SK-N-SH (cell line): ENCODE data around the gene CSPG4. TPM values are rescaled to one million over a fixed set of nuclear protein-coding genes. Genes with fewer than 3 reads are reported as not detected.

ENCODE experiments used
- CTCF ChIA-PET: fragments of 300-600, 350-600 bp; formaldehyde crosslinking; extraction: SDS; loops from one replicate; lab custom pipeline; 2021; lab: Yijun Ruan, JAX
- POLR2A ChIA-PET: fragments of 350-600 bp; sonication (Branson Sonifier 250); formaldehyde crosslinking; extraction: SDS; loops from one replicate; lab custom pipeline; 2020; ENCODE audit warnings: antibody characterized with exemption, inconsistent platforms; lab: Yijun Ruan, JAX
- DNase-seq: peaks from one replicate; pipeline ENCODE4 v3.0.0; 2012
- H2AFZ ChIP-seq: fragments of 200-600 bp; sonication (generic); 2 replicates; pipeline ENCODE4 v1.8.1; 2016; ENCODE audit warnings: antibody characterized with exemption, mild to moderate bottlenecking, low read depth
- H3F3A ChIP-seq: fragments of 200-600 bp; sonication (generic); replicated peaks from 2 replicates; pipeline ENCODE3; 2016; ENCODE audit warnings: antibody characterized with exemption, mild to moderate bottlenecking; ENCODE audit not compliant: insufficient read depth
- H3K27ac ChIP-seq, 2 experiments: fragments of 200-500 bp in 1 of 2; fragments of 200-600 bp in 1 of 2; sonication (Bioruptor generic) in 1 of 2; sonication (generic), shearing (Covaris generic) in 1 of 2; 2 replicates each; pipeline versions ENCODE4 v1.5.1 to v1.6.1; 2014 to 2016; ENCODE audit warnings: low read depth in 2 of 2, inconsistent platforms in 1 of 2, low read length in 1 of 2, mild to moderate bottlenecking in 1 of 2, mixed read lengths in 1 of 2
- H3K27me3 ChIP-seq: fragments of 200-600 bp; sonication (generic), shearing (Covaris generic); 2 replicates; pipeline ENCODE4 v1.6.1; 2016; ENCODE audit warnings: mixed run types; ENCODE audit not compliant: insufficient read depth
- H3K36me3 ChIP-seq, 2 experiments: fragments of 200-500 bp in 1 of 2; fragments of 200-600 bp in 1 of 2; sonication (Bioruptor generic) in 1 of 2; sonication (generic) in 1 of 2; replicated peaks in 1 of 2; 2 replicates each; pipeline versions ENCODE3 to v1.5.1; 2014 to 2016; ENCODE audit warnings: low read length in 1 of 2, mild to moderate bottlenecking in 1 of 2; ENCODE audit not compliant: insufficient read depth in 2 of 2, control insufficient read depth in 1 of 2
- H3K4me1 ChIP-seq, 2 experiments: fragments of 200-500 bp in 1 of 2; fragments of 200-600 bp in 1 of 2; sonication (Bioruptor generic) in 1 of 2; sonication (generic), shearing (Covaris generic) in 1 of 2; 2 replicates each; pipeline versions ENCODE4 v1.5.1 to v1.6.1; 2014 to 2016; ENCODE audit warnings: low read depth in 1 of 2, low read length in 1 of 2, mixed run types in 1 of 2; ENCODE audit not compliant: insufficient read depth in 2 of 2, control insufficient read depth in 1 of 2
- H3K4me2 ChIP-seq: fragments of 200-600 bp; sonication (generic), shearing (Covaris generic); 2 replicates; pipeline ENCODE4 v1.6.1; 2017; ENCODE audit warnings: mixed run types
- H3K4me3 ChIP-seq, 2 experiments: fragments of 200-500 bp in 1 of 2; fragments of 200-600 bp in 1 of 2; sonication (Bioruptor generic) in 1 of 2; sonication (generic), shearing (Covaris generic) in 1 of 2; 2 replicates each; pipeline versions ENCODE4 v1.5.1 to v1.8.1; 2014 to 2016; ENCODE audit warnings: low read depth in 2 of 2, inconsistent platforms in 1 of 2, low read length in 1 of 2, mild to moderate bottlenecking in 1 of 2, mixed read lengths in 1 of 2, moderate library complexity in 1 of 2
- H3K79me2 ChIP-seq: fragments of 200-600 bp; sonication (generic); 2 replicates; pipeline ENCODE4 v1.8.1; 2017; ENCODE audit warnings: mild to moderate bottlenecking; ENCODE audit not compliant: insufficient read depth
- H3K9ac ChIP-seq: fragments of 200-600 bp; sonication (generic); 2 replicates; pipeline ENCODE4 v1.6.1; 2017; ENCODE audit warnings: mixed run types
- H3K9me2 ChIP-seq: fragments of 200-600 bp; sonication (generic); 2 replicates; pipeline ENCODE4 v1.6.1; 2017; ENCODE audit warnings: mixed run types
- H3K9me3 ChIP-seq: fragments of 200-600 bp; sonication (generic); 2 replicates; pipeline ENCODE4 v1.6.1; 2017; ENCODE audit warnings: mixed run types, mild to moderate bottlenecking, moderate library complexity
- H4K20me1 ChIP-seq: fragments of 200-600 bp; sonication (generic); 2 replicates; pipeline ENCODE4 v1.6.1; 2017; ENCODE audit warnings: mild to moderate bottlenecking, mixed run types; ENCODE audit not compliant: insufficient read depth
- CTCF ChIP-seq: fragments of 200-600 bp; sonication (generic); IDR thresholded peaks from 2 replicates; pipeline ENCODE4 v1.6.1; 2017; ENCODE audit warnings: antibody characterized with exemption, mild to moderate bottlenecking, moderate library complexity
- FOXM1 ChIP-seq: IDR thresholded peaks from 2 replicates; pipeline ENCODE4 v1.4.0; 2012; ENCODE audit warnings: low read depth, mild to moderate bottlenecking
- MEF2A ChIP-seq: IDR thresholded peaks from 2 replicates; pipeline ENCODE4 v1.4.0; 2012; ENCODE audit warnings: low read depth, borderline replicate concordance
- MXI1 ChIP-seq: IDR thresholded peaks from 2 replicates; pipeline ENCODE4 v1.6.1; 2012; ENCODE audit warnings: mild to moderate bottlenecking, low read depth, low read length, improper control_type of control experiment
- NRF1 ChIP-seq: IDR thresholded peaks from 2 replicates; pipeline ENCODE4 v1.6.1; 2012; ENCODE audit warnings: low read depth, mild to moderate bottlenecking, low read length
- PBX3 ChIP-seq: IDR thresholded peaks from 2 replicates; pipeline ENCODE4; 2012
- RAD21 ChIP-seq: IDR thresholded peaks from 2 replicates; pipeline ENCODE4 v1.6.1; 2012; ENCODE audit warnings: mild to moderate bottlenecking, low read length
- SIN3A ChIP-seq: IDR thresholded peaks from 2 replicates; pipeline ENCODE4 v1.6.1; 2012; ENCODE audit warnings: low read depth, mild to moderate bottlenecking, low read length, moderate library complexity, borderline replicate concordance
- SMC3 ChIP-seq: IDR thresholded peaks from 2 replicates; pipeline ENCODE4 v1.6.1; 2012; ENCODE audit warnings: low read depth, low read length, improper control_type of control experiment
- TEAD4 ChIP-seq: IDR thresholded peaks from 2 replicates; pipeline ENCODE4 v1.4.0; 2012; ENCODE audit warnings: mild to moderate bottlenecking, borderline replicate concordance; ENCODE audit not compliant: insufficient read depth
- USF2 ChIP-seq: fragments of 150-350 bp; IDR thresholded peaks from 2 replicates; pipeline ENCODE4 v1.6.1; 2017; ENCODE audit warnings: antibody characterized with exemption, low read length, low read depth, borderline replicate concordance
- ZBTB33 ChIP-seq: IDR thresholded peaks from 2 replicates; pipeline ENCODE4 v1.4.0; 2012; ENCODE audit warnings: low read depth, borderline replicate concordance
- WGBS: methylation state at CpG from one replicate; pipeline ENCODE4 v1.1.6; 2017; ENCODE audit warnings: low lambda C conversion rate; 5-methylcytosine and 5-hydroxymethylcytosine counted together
- polyA plus RNA-seq, 3 experiments: library from polyadenylated mRNA; depleted of rRNA; stranded (reverse); fragments of >200 nt; gene quantifications; 2 replicates each; pipeline ENCODE4 v1.2.3, GENCODE V29; 2012

The CSPG4 gene
- polyA plus RNA-seq, 1 of the 3 experiments (the other 2 are of a cell fraction) = 0.35 TPM

GRCh38 chr15:75732809-75733451 lies 20.3 kb upstream of the CSPG4 start:
- Histone ChIP-seq H3K4me3 (no peak overlapping the region), H4K20me1 (no peaks in the 10 kb centered on the region), H3K27ac (no peak overlapping the region; a peak in 1 of 4 replicates), H3K36me3 (no peaks in the 10 kb centered on the region), H3K27me3 (no peaks in the 10 kb centered on the region), H3K4me2 (no peak overlapping the region), H3K79me2 (no peaks in the 10 kb centered on the region), H2AFZ (peak overlapping the region; percentile 49; the same call in 1 of the 2 replicates), H3F3A (no peaks in the 10 kb centered on the region), H3K9me2 (no peaks in the 10 kb centered on the region), H3K9ac (no peak overlapping the region), H3K9me3 (no peaks in the 10 kb centered on the region), H3K4me1 (peaks cover 0 to 7% of the 10 kb centered on the region in 2 experiments; a peak in 1 of 4 replicates)
- peak; percentile 90 for DNase-seq
- TF ChIP-seq RAD21 (peak; percentile 70), FOXM1 (no peak), SMC3 (peak; percentile 86), CTCF (peak; percentile 70), MEF2A (no peak)
- CTCF ChIA-PET = interaction anchor here (0.7 to 7.2 kb wide), 24 partner anchors 9 to 365 kb away, joined by 3 to 77 read pairs (median 5); a partner anchor contains a TSS
- POLR2A ChIA-PET = interaction anchor here (0.6 to 0.9 kb wide), 2 partner anchors 38 to 82 kb away, joined by 3 to 4 read pairs; no protein-coding TSS in a partner anchor
- WGBS = 20% methylated on average over 5 of the region's 12 CpGs

- no peak for TF ChIP-seq NRF1
- no peak for TF ChIP-seq TEAD4
- no peak for TF ChIP-seq PBX3
- no peak for TF ChIP-seq MXI1
- no peak for TF ChIP-seq SIN3A
- no peak for TF ChIP-seq ZBTB33
- TF ChIP-seq MEF2A = no peak
- no peak for TF ChIP-seq USF2
- H3K4me2 ChIP-seq = no peak overlapping the region
- H2AFZ ChIP-seq = peak overlapping the region; percentile 49; the same call in 1 of the 2 replicates
- WGBS = 77% methylated on average over 8 of the region's 16 CpGs
- no peaks in the 10 kb centered on the region for H4K20me1 ChIP-seq
- peaks cover 0 to 2% of the 10 kb centered on the region in 2 experiments; a peak in 1 of 4 replicates for H3K4me1 ChIP-seq
- no peak for DNase-seq
- no peaks in the 10 kb centered on the region for H3F3A ChIP-seq
- ChIA-PET POLR2A (interaction anchor here (0.9 kb wide), 1 partner anchor 38 kb away, joined by 4 read pairs; no protein-coding TSS in a partner anchor), CTCF (interaction anchor here (0.7 to 7.2 kb wide), 21 partner anchors 8 to 365 kb away, joined by 3 to 77 read pairs (median 5); a partner anchor contains a TSS)
- no peaks in the 10 kb centered on the region for H3K9me2 ChIP-seq
- no peaks in the 10 kb centered on the region for H3K27me3 ChIP-seq
- H3K9ac ChIP-seq = no peak overlapping the region
- H3K9me3 ChIP-seq = no peaks in the 10 kb centered on the region
- no peak overlapping the region for H3K4me3 ChIP-seq
- no peak overlapping the region; a peak in 1 of 4 replicates for H3K27ac ChIP-seq
- no peaks in the 10 kb centered on the region for H3K79me2 ChIP-seq
- no peaks in the 10 kb centered on the region for H3K36me3 ChIP-seq
These were observed 19.6 kb upstream of the CSPG4 start for GRCh38 chr15:75732177-75732808.
